Measurements from ENCODE around the gene NBAS. TPM values are rescaled to one million over a fixed set of nuclear protein-coding genes. Genes with fewer than 3 reads are reported as not detected.

The NBAS gene
- total RNA-seq, 1 experiment from 2014 or later, result 32.5 TPM

GRCh38 chr2:15383695-15384350 is 177.3 kb downstream of the NBAS start:
- Histone ChIP-seq H2BK120ac (ENCODE audit: low read depth, low read length, poor library complexity, severe bottlenecking) (no peak overlapping the region), H3K9ac (ENCODE audit: extremely low read depth, insufficient read length, low read length) (no peak overlapping the region), H3K18ac (ENCODE audit: insufficient read length, low read depth, low read length) (no peak overlapping the region), H3T11ph (ENCODE audit: low read length) (no peak overlapping the region), H3K4ac (ENCODE audit: low read depth, low read length) (no peak overlapping the region), H3K14ac (ENCODE audit: insufficient read depth, low read length) (no peak overlapping the region), H3K79me2 (ENCODE audit: insufficient read depth, low read length) (no peaks in the 10 kb centered on the region), H3K4me1 (ENCODE audit: insufficient read depth, low read length) (no peaks in the 10 kb centered on the region), H3K27ac (ENCODE audit: insufficient read length, low read depth, low read length) (no peak overlapping the region), H2AK5ac (ENCODE audit: insufficient read length, low read length) (no peak overlapping the region), H3K9me3 (ENCODE audit: control insufficient read depth, low read depth, low read length) (no peaks in the 10 kb centered on the region), H2BK5ac (ENCODE audit: insufficient read length, low read length) (no peak overlapping the region), H2BK12ac (ENCODE audit: insufficient read length, low read depth, low read length) (no peak overlapping the region), H2BK20ac (ENCODE audit: low read depth, low read length, poor library complexity, severe bottlenecking) (no peak overlapping the region), H3K23ac (ENCODE audit: insufficient read length, low read depth, low read length) (no peak overlapping the region), H4K20me1 (ENCODE audit: control insufficient read depth, insufficient read depth, insufficient read length) (no peaks in the 10 kb centered on the region), H3K79me1 (ENCODE audit: insufficient read depth, low read depth, low read length, poor library complexity, severe bottlenecking) (no peaks in the 10 kb centered on the region), H3K56ac (ENCODE audit: insufficient read length, low read depth, low read length) (no peak overlapping the region), H3K23me2 (ENCODE audit: insufficient read length, low read depth, low read length, poor library complexity, severe bottlenecking) (no peaks in the 10 kb centered on the region), H2BK15ac (ENCODE audit: low read depth, low read length) (no peak overlapping the region), H4K91ac (ENCODE audit: insufficient read length, low read depth, low read length) (no peak overlapping the region), H2AFZ (ENCODE audit: low read length) (no peak overlapping the region), H3K4me2 (ENCODE audit: insufficient read depth, insufficient read length, low read length) (no peak overlapping the region), H4K8ac (replicated peaks; ENCODE audit: insufficient read length, low read depth, low read length) (no peak overlapping the region), H3K27me3 (ENCODE audit: insufficient read depth, low read length) (no peaks in the 10 kb centered on the region), H4K5ac (ENCODE audit: insufficient read length, low read depth, low read length) (no peak overlapping the region)
- Mint-ChIP-seq H3K27ac (no peak overlapping the region), H3K4me1 (no peaks in the 10 kb centered on the region), H3K27me3 (ENCODE audit: low read depth) (no peaks in the 10 kb centered on the region), H3K9me3 (no peaks in the 10 kb centered on the region), H3K36me3 (ENCODE audit: insufficient read depth in 1 of 3, low read depth in 3 of 3) (no peaks in the 10 kb centered on the region), H3K4me3 (no peak overlapping the region)
- no peak for DNase-seq
- TF ChIP-seq, protein P1, sequence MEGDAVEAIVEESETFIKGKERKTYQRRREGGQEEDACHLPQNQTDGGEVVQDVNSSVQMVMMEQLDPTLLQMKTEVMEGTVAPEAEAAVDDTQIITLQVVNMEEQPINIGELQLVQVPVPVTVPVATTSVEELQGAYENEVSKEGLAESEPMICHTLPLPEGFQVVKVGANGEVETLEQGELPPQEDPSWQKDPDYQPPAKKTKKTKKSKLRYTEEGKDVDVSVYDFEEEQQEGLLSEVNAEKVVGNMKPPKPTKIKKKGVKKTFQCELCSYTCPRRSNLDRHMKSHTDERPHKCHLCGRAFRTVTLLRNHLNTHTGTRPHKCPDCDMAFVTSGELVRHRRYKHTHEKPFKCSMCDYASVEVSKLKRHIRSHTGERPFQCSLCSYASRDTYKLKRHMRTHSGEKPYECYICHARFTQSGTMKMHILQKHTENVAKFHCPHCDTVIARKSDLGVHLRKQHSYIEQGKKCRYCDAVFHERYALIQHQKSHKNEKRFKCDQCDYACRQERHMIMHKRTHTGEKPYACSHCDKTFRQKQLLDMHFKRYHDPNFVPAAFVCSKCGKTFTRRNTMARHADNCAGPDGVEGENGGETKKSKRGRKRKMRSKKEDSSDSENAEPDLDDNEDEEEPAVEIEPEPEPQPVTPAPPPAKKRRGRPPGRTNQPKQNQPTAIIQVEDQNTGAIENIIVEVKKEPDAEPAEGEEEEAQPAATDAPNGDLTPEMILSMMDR (conservative IDR thresholded peaks at IDR 0.05), result no peak
- no CpG with 5 or more reads among the region's 7 CpGs for WGBS (ENCODE audit: extremely low coverage, insufficient read length, low lambda C conversion rate)
